COLO668 (cell line): ENCODE results near the gene SPATA2.
"Not testable (repeated sequence)": the region's sequence is repeated elsewhere in the genome, so short reads cannot be mapped to it uniquely, and the experiment has no call there.

Experiments used
- DNase-seq: peaks from one replicate; lab custom pipeline; 2025; ENCODE audit not compliant: unreplicated experiment; lab: John Stamatoyannopoulos, UW

The SPATA2 gene, protein sequence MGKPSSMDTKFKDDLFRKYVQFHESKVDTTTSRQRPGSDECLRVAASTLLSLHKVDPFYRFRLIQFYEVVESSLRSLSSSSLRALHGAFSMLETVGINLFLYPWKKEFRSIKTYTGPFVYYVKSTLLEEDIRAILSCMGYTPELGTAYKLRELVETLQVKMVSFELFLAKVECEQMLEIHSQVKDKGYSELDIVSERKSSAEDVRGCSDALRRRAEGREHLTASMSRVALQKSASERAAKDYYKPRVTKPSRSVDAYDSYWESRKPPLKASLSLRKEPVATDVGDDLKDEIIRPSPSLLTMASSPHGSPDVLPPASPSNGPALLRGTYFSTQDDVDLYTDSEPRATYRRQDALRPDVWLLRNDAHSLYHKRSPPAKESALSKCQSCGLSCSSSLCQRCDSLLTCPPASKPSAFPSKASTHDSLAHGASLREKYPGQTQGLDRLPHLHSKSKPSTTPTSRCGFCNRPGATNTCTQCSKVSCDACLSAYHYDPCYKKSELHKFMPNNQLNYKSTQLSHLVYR

DNA sequence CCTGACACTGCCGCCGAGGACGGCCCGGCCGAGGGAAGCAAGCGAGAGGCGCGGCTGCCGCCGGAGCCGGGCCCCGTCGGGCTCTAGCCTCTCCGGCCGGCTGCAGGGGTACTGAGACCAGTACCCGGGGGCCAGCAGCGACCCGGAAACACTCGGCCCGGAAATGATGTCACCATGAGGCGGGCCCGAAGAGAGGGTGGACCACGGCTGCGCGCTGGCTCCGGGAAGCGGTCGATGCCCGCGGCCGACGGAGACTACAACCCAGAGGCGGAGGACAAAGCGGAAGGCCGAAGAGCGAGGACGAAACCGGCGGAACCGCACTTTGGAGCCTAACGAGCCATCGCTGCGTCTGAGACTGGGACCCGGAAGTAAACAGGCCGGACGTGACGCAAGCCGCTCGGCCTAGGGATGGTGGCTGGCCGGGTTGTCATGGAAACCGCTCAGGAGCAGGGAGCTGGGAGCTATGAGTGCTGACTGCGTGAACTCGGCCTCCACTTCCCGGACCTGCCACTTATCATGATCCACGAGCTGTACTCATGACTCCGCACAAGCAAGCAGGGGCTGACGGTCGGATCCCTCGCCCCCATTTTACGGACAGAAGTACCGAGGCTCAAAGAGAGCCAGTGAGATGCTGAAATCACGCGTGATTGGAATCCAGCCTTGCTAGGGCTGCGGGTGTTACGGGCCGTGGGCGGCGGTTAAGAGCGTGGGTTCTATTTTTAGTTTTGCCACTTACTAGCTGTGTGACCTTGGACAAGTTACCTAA lies at the start of gene SPATA2:
SPATA2 (minus strand) TSS at position 150 of the 766 bp plus-strand sequence. CDS start 7,039 bp downstream, outside the sequence.
- DNase-seq: peak; percentile 97

- no peak for DNase-seq
Measured at GRCh38 chr20:49961413-49961812, 46.1 kb upstream of the SPATA2 start.

- DNase-seq: not testable (repeated sequence)
Measured at GRCh38 chr20:49957089-49957938, 42.0 kb upstream of the SPATA2 start.

DNA sequence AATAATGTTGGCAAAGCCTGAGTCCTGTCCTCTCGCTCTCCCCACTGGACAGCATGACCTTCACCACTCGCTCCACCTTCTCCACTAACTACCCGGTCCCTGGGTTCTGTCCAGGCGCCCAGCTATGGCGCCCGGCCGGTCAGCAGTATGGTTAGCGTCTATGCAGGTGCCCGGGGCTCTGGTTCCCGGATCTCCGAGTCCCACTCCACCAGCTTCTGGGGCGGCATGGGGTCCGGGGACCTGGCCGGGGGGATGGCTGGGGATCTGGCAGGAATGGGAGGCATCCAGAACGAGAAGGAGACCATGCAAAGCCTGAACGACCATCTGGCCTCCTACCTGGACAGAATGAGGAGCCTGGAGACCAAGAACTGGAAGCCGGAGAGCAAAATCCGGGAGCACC lies 41.4 kb upstream of the SPATA2 start:
- no peak for DNase-seq

DNA sequence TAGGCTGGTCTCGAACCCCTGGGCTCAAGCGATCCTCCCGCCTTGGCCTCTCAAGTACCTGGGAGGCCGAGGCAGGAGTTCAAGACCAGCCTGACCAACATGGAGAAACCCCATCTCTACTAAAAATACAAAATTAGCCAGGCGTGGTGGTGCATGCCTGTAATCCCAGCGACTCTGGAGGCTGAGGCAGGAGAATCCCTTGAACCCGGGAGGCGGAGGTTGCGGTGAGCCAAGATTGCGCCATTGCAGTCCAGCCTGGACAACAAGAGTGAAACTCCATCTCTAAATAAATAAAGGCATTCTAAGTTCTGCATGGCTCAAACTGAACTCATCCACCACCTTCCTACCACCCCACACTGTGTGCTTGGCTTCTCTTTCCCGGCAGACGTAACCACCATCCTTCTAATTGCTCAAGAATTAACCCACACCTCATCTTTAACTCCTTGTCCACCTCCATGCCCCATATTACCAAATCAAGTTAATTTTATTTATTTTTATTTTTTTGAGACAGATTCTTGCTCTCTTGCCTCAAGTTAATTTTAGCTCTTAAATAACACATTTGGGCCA lies 40.6 kb upstream of the SPATA2 start:
- not testable (repeated sequence) for DNase-seq

DNA sequence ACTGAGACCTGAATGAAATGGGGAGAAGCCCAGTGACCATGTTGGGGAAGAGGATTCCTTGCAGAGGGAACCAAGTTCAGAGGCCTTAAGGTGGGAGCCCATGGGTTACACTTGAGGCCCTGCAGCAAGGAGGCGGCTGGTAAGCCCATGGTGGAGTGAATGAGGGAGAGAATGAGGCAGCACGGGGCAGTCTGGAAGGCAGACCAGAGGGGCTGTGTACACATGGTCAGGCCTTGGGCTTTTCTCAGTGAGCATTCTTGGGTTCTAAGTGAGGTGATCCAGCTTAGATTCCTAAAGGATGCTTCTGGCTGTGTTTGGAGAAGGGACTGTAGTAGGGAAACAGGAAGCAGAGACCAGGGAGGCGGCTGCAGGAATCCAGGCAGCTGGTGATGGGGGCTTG lies 39.8 kb upstream of the SPATA2 start:
- DNase-seq: no peak

DNA sequence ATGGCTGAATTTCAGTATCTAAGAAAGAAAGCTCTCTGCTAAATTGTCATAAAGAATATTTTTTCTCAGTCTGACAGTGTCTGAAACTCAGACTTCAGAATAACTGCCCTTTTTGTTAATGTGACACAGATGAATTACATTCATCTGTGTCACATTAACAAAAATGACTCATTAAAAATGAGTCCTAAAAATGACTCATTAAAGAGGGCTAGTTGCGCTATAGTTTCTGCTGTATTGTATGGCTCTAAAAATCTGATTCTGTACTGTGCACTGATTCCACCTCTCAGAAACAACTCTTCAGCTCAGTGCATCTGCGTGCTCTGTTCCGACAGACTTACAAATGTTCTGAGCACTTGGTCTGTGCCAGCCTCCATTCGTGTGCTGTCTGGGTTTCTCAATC lies 35.8 kb upstream of the SPATA2 start:
- no peak for DNase-seq

- no peak for DNase-seq
Measured at GRCh38 chr20:49948809-49949507, 33.6 kb upstream of the SPATA2 start.

DNA sequence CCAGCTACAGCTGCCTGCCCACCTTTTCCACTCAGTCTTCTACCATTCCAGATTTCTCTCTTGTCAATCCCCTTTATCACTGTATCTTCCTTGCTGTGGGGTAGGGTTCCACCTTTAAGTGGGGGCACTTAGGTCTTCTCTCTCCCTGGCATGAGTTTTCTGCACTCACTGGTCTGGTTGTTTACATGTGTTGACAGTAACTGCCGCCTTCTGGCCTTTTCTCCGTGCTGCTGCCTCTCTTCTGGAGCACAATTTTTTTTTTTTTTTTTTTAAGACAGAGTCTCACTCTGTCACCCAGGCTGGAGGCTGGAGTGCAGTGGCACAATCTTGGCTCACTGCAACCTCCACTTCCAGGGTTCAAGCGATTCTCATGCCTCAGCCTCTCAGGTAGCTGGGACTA lies 32.8 kb upstream of the SPATA2 start:
- no peak for DNase-seq

DNA sequence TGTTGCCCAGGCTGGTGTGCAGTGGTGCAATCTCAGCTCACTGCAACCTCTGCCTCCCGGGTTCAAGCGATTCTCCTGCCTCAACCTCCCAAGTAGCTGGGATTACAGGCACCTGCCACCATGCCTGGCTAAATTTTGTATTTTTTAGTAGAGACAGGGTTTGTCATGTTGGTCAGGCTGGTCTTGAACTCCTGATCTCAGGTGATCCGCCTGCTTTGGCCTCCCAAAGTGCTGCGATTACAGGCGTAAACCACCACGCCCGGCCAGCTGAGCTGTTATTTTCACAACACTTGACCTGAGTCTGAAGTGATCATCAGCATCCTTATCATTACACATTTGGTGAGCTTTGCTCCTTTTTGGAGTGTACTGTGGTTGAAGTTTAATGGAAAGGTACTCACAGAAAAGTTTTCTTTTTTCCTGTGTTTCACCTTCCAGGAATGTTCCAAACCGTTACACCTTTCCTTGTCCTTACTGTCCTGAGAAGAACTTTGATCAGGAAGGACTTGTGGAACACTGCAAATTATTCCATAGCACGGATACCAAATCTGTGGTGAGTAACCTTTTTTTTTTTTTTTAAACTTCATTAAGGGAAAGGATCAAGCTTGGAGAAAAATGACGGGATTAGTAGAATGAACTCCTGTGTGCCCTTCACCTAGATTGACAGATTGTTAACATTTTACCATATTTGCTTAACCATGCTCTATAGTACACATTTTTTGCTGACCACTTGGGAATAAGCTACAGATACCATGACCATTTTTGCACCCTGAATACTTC lies 30.6 kb upstream of the SPATA2 start:
- no peak for DNase-seq

DNA sequence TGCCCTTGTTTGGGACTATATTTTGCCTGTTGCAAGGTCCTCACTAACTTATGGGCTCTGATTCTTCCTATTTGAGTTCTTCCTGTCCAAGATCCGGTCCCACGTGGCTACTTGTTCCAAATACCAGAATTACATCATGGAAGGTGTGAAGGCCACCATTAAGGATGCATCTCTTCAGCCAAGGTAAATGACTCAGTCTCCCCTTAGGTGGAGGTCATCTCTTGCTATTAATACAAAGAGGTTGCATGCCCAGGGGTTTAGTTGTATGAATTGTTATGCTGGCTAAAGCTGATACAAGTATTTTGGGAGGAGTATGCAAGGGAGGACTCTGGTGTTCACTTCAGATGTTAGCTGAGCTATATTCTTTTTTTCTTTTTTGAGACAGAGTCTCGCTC lies 30.0 kb upstream of the SPATA2 start:
- no peak for DNase-seq

GRCh38 chr20:49942942-49943341 lies 27.6 kb upstream of the SPATA2 start:
- DNase-seq: no peak

- DNase-seq: no peak
Measured at GRCh38 chr20:49942303-49942702, 27.0 kb upstream of the SPATA2 start.

DNA sequence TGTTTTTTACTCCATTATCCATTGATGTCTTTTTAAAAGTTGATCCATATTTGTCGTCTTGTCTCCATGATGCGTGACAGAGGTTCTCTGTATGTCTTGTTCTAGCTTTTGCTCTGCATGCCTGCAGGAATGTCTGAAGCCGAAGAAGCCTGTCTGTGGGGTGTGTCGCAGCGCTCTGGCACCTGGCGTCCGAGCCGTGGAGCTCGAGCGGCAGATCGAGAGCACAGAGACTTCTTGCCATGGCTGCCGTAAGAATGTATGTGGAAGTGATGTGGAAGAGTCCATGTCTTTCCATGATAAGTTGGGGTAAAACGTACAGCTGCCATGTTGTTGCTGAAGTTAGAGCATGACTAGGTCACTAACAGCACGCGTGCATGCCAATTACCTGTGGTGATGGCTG lies 26.1 kb upstream of the SPATA2 start:
- no peak for DNase-seq

DNA sequence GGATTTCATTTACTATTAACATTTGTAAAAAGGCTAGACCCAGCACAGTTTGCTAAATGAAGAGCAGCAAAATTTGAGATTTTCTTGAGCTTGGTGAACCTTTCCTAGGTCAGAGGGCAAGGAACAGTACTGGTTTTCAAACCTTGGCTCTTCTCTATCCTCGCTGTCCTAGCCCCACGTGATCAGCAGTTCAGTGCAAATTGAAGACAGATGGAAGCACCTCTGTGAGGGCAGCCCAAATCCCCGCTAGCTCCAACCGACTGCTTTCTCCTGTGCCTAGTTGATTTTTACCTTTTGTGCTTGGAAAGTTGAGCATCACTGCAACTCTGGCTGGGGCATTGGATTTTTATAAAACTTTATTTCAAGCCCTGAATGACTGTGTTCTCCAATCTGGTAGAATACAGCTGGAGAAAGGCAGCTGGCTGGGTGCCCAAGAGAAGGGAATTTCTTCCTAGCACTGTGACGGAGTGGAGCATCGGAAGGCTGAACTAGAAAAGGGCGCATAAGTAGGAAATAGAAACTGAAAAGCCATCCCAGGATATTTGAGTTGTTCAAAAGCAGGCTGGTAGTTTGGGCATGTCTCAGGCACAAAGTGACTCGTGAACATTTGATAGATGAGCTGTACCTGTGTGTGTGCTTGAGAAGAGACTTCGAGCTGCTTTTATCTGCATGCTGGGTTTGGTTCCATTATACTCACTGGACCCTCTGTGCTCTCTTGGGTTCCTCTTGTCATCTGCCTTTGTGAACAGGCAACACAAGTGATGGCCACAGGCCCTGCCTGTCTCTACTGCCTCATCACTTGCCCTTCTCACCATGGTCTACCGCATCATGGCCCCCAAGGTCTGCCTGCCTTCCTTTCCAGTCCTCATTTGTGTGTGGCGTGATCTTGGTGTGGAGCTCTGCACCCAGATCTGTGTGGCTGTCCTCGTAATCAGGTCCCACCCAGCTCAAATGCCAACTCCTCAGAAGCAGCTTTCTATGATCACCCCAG lies 23.1 kb upstream of the SPATA2 start:
- no peak for DNase-seq

GRCh38 chr20:49937027-49937929 lies 21.9 kb upstream of the SPATA2 start:
- DNase-seq: peak; percentile 8
